H9 (cell line): ENCODE measurements around the gene IRF4. TPM values are rescaled to one million over a fixed set of nuclear protein-coding genes. Genes with fewer than 3 reads are reported as not detected.

Source experiments
- DNase-seq: peaks from one replicate; pipeline ENCODE4 v3.0.0-alpha.2; 2017
- H2AFZ ChIP-seq: one replicate; pipeline ENCODE4 v1.6.1; 2013; ENCODE audit warnings: mild to moderate bottlenecking, low read length, control low read depth, moderate library complexity
- H2AK5ac ChIP-seq: 2 replicates; pipeline ENCODE4 v1.6.1; 2013; ENCODE audit warnings: low read length, control low read depth, mixed read lengths; ENCODE audit not compliant: insufficient read length
- H2BK120ac ChIP-seq: one replicate; pipeline ENCODE4 v1.6.1; 2013; ENCODE audit warnings: low read depth, mild to moderate bottlenecking, low read length, control low read depth, inconsistent platforms; ENCODE audit not compliant: poor library complexity, severe bottlenecking
- H2BK12ac ChIP-seq: 2 replicates; pipeline ENCODE4 v1.6.1; 2013; ENCODE audit warnings: low read length, control low read depth, mixed read lengths, low read depth; ENCODE audit not compliant: insufficient read length
- H2BK15ac ChIP-seq: 2 replicates; pipeline ENCODE4 v1.6.1; 2013; ENCODE audit warnings: low read depth, low read length, control low read depth
- H2BK20ac ChIP-seq: one replicate; pipeline ENCODE4 v1.6.1; 2013; ENCODE audit warnings: low read depth, mild to moderate bottlenecking, low read length, control low read depth, inconsistent platforms; ENCODE audit not compliant: poor library complexity, severe bottlenecking
- H2BK5ac ChIP-seq: 2 replicates; pipeline ENCODE4 v1.6.1; 2013; ENCODE audit warnings: low read length, control low read depth, mixed read lengths; ENCODE audit not compliant: insufficient read length
- H3K14ac ChIP-seq: 2 replicates; pipeline ENCODE4 v1.6.1; 2013; ENCODE audit warnings: low read length, control low read depth; ENCODE audit not compliant: insufficient read depth
- H3K18ac ChIP-seq: 2 replicates; pipeline ENCODE4 v1.6.1; 2013; ENCODE audit warnings: low read depth, mild to moderate bottlenecking, mixed read lengths, low read length, control low read depth; ENCODE audit not compliant: insufficient read length
- H3K23ac ChIP-seq: 2 replicates; pipeline ENCODE4 v1.6.1; 2013; ENCODE audit warnings: low read length, control low read depth, mixed read lengths, low read depth; ENCODE audit not compliant: insufficient read length
- H3K23me2 ChIP-seq: 2 replicates; pipeline ENCODE4 v1.6.1; 2013; ENCODE audit warnings: low read depth, mild to moderate bottlenecking, mixed read lengths, low read length, control low read depth; ENCODE audit not compliant: insufficient read length, poor library complexity, severe bottlenecking
- H3K27ac ChIP-seq: 2 replicates; pipeline ENCODE4 v1.5.1; 2013; ENCODE audit warnings: low read length, control low read depth, mixed read lengths, low read depth; ENCODE audit not compliant: insufficient read length
- H3K27me3 ChIP-seq: 2 replicates; pipeline ENCODE4 v1.6.1; 2013; ENCODE audit warnings: low read length, control low read depth, inconsistent platforms; ENCODE audit not compliant: insufficient read depth
- H3K4ac ChIP-seq: 2 replicates; pipeline ENCODE4 v1.6.1; 2013; ENCODE audit warnings: low read depth, mild to moderate bottlenecking, control low read depth, inconsistent platforms, low read length, moderate library complexity
- H3K4me1 ChIP-seq: 2 replicates; pipeline ENCODE4 v1.6.1; 2013; ENCODE audit warnings: low read length, control low read depth, inconsistent platforms; ENCODE audit not compliant: insufficient read depth
- H3K4me2 ChIP-seq: 2 replicates; pipeline ENCODE4 v1.6.1; 2013; ENCODE audit warnings: low read length, control low read depth, mixed read lengths; ENCODE audit not compliant: insufficient read length, insufficient read depth
- H3K56ac ChIP-seq: 2 replicates; pipeline ENCODE4 v1.6.1; 2013; ENCODE audit warnings: low read depth, mild to moderate bottlenecking, mixed read lengths, low read length, control low read depth; ENCODE audit not compliant: insufficient read length
- H3K79me1 ChIP-seq: 2 replicates; pipeline ENCODE4 v1.6.1; 2013; ENCODE audit warnings: low read depth, mild to moderate bottlenecking, moderate library complexity, low read length, control low read depth, inconsistent platforms; ENCODE audit not compliant: insufficient read depth, poor library complexity, severe bottlenecking
- H3K79me2 ChIP-seq: 2 replicates; pipeline ENCODE4 v1.6.1; 2013; ENCODE audit warnings: low read length, control low read depth, inconsistent platforms; ENCODE audit not compliant: insufficient read depth
- H3K9ac ChIP-seq: 2 replicates; pipeline ENCODE4 v1.6.1; 2013; ENCODE audit warnings: low read length, control low read depth, mixed read lengths; ENCODE audit not compliant: insufficient read length; ENCODE audit errors: extremely low read depth
- H3K9me3 ChIP-seq: one replicate; pipeline ENCODE4 v1.6.1; 2013; ENCODE audit warnings: low read depth, low read length, inconsistent platforms; ENCODE audit not compliant: control insufficient read depth
- H3T11ph ChIP-seq: one replicate; pipeline ENCODE4 v1.6.1; 2013; ENCODE audit warnings: mild to moderate bottlenecking, low read length, control low read depth, inconsistent platforms
- H4K20me1 ChIP-seq: one replicate; pipeline ENCODE4 v1.6.1; 2013; ENCODE audit not compliant: control insufficient read depth, insufficient read length, insufficient read depth
- H4K5ac ChIP-seq: 2 replicates; pipeline ENCODE4 v1.6.1; 2013; ENCODE audit warnings: low read depth, mild to moderate bottlenecking, mixed read lengths, low read length, control low read depth; ENCODE audit not compliant: insufficient read length
- H4K8ac ChIP-seq: replicated peaks from 2 replicates; pipeline ENCODE4 v1.6.1; 2013; ENCODE audit warnings: low read length, control low read depth, mixed read lengths, low read depth; ENCODE audit not compliant: insufficient read length
- H4K91ac ChIP-seq: 2 replicates; pipeline ENCODE4 v1.6.1; 2013; ENCODE audit warnings: low read depth, mild to moderate bottlenecking, moderate library complexity, mixed read lengths, low read length, control low read depth; ENCODE audit not compliant: insufficient read length
- H3K27ac Mint-ChIP-seq, 3 experiments: 2 replicates in 2 of 3; 3 replicates in 1 of 3; pipeline ENCODE4 v1.8.0; 2020 to 2021; ENCODE audit warnings: mixed read lengths in 3 of 3, mild to moderate bottlenecking in 1 of 3, moderate library complexity in 1 of 3
- H3K27me3 Mint-ChIP-seq: 2 replicates; pipeline ENCODE4 v1.8.0; 2021; ENCODE audit warnings: low read depth, mild to moderate bottlenecking, moderate library complexity, mixed read lengths
- H3K36me3 Mint-ChIP-seq, 3 experiments: 2 replicates in 2 of 3; 3 replicates in 1 of 3; pipeline ENCODE4 v1.8.0; 2020 to 2021; ENCODE audit warnings: low read depth in 3 of 3, mixed read lengths in 3 of 3; ENCODE audit not compliant: insufficient read depth in 1 of 3
- H3K4me1 Mint-ChIP-seq, 2 experiments: 2 replicates each; pipeline ENCODE4 v1.8.0; 2020; ENCODE audit warnings: mixed read lengths in 2 of 2
- H3K4me3 Mint-ChIP-seq, 2 experiments: 2 replicates in 1 of 2; 3 replicates in 1 of 2; pipeline ENCODE4 v1.8.0; 2020 to 2021; ENCODE audit warnings: mild to moderate bottlenecking in 2 of 2, mixed read lengths in 2 of 2, moderate library complexity in 1 of 2
- H3K9me3 Mint-ChIP-seq, 2 experiments: 2 replicates in 1 of 2; 3 replicates in 1 of 2; pipeline ENCODE4 v1.8.0; 2020; ENCODE audit warnings: mild to moderate bottlenecking in 2 of 2, mixed read lengths in 2 of 2, moderate library complexity in 1 of 2
- WGBS: extraction: QIAGEN DNeasy Blood & Tissue Kit; methylation state at CpG from one replicate; pipeline ENCODE4 v1.1.7; 2013; ENCODE audit warnings: missing lambda C conversion rate, low lambda C conversion rate, mixed read lengths; ENCODE audit not compliant: insufficient read length; ENCODE audit errors: extremely low coverage; 5-methylcytosine and 5-hydroxymethylcytosine counted together
- total RNA-seq: library from RNA; stranded (reverse); gene quantifications from 2 replicates; pipeline ENCODE4 v1.2.1, GENCODE V29; 2021
- TF ChIP-seq, protein P1 (sequence below): fragments of 200-600 bp; sonication (generic); conservative IDR thresholded peaks from 3 replicates; pipeline ENCODE4 v1.8.0; 2021; ENCODE audit warnings: antibody characterized with exemption, mild to moderate bottlenecking

The IRF4 gene
- total RNA-seq, 1 experiment from 2014 or later = 0.31 TPM

GRCh38 chr6:423055-423798, 31.7 kb downstream of the IRF4 start:
- Mint-ChIP-seq H3K4me1 (no peaks in the 10 kb centered on the region), H3K27me3 (peaks cover 8% of the 10 kb centered on the region), H3K9me3 (peaks cover 12 to 14% of the 10 kb centered on the region in 2 experiments; a peak in 4 of 5 replicates), H3K4me3 (no peak overlapping the region; a peak in 1 of 5 replicates), H3K36me3 (peaks cover 0 to 11% (median 4%) of the 10 kb centered on the region in 3 experiments; a peak in 3 of 7 replicates), H3K27ac (0 out of 7 replicates have a peak overlapping the region, but pooled peaks of 1 of the 3 experiments have one; percentile 31)
- no peaks in the 10 kb centered on the region for H4K20me1 ChIP-seq
- H3K4me1 ChIP-seq = no peaks in the 10 kb centered on the region
- no peak overlapping the region for H3K14ac ChIP-seq
- H2AK5ac ChIP-seq = no peak overlapping the region
- no peaks in the 10 kb centered on the region for H3K27me3 ChIP-seq
- no peaks in the 10 kb centered on the region for H3K79me2 ChIP-seq
- H2BK5ac ChIP-seq = no peak overlapping the region
- no CpG with 5 or more reads among the region's 11 CpGs for WGBS
- H2BK12ac ChIP-seq = no peak overlapping the region
- no peaks in the 10 kb centered on the region for H3K9me3 ChIP-seq
- no peak overlapping the region for H3T11ph ChIP-seq
- TF ChIP-seq, protein P1, sequence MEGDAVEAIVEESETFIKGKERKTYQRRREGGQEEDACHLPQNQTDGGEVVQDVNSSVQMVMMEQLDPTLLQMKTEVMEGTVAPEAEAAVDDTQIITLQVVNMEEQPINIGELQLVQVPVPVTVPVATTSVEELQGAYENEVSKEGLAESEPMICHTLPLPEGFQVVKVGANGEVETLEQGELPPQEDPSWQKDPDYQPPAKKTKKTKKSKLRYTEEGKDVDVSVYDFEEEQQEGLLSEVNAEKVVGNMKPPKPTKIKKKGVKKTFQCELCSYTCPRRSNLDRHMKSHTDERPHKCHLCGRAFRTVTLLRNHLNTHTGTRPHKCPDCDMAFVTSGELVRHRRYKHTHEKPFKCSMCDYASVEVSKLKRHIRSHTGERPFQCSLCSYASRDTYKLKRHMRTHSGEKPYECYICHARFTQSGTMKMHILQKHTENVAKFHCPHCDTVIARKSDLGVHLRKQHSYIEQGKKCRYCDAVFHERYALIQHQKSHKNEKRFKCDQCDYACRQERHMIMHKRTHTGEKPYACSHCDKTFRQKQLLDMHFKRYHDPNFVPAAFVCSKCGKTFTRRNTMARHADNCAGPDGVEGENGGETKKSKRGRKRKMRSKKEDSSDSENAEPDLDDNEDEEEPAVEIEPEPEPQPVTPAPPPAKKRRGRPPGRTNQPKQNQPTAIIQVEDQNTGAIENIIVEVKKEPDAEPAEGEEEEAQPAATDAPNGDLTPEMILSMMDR = no peak
- no peak overlapping the region for H4K5ac ChIP-seq
- no peak for DNase-seq
- no peak overlapping the region for H2BK15ac ChIP-seq
- no peak overlapping the region for H2BK20ac ChIP-seq
- H3K4ac ChIP-seq = no peak overlapping the region
- H3K23ac ChIP-seq = no peak overlapping the region
- no peak overlapping the region for H3K56ac ChIP-seq
- no peak overlapping the region for H2AFZ ChIP-seq
- H3K79me1 ChIP-seq = no peaks in the 10 kb centered on the region
- no peak overlapping the region for H2BK120ac ChIP-seq
- H3K9ac ChIP-seq = no peak overlapping the region
- peaks cover 3% of the 10 kb centered on the region for H3K23me2 ChIP-seq
- H3K18ac ChIP-seq = no peak overlapping the region
- H4K91ac ChIP-seq = no peak overlapping the region
- H3K4me2 ChIP-seq = no peak overlapping the region
- no peak overlapping the region for H3K27ac ChIP-seq
- H4K8ac ChIP-seq = no peak overlapping the region
